HG03280 (cell line): ENCODE data around the gene AP1AR.
"Not testable (repeated sequence)": the region's sequence is repeated elsewhere in the genome, so short reads cannot be mapped to it uniquely, and the experiment has no call there.

Experiments used
- ATAC-seq: cut with Tn5 transposase; IDR thresholded peaks from one replicate; pipeline ENCODE4 v1.9.1; 2021; ENCODE audit warnings: mild to moderate bottlenecking, moderate library complexity; ENCODE audit not compliant: unreplicated experiment

Gene AP1AR

DNA sequence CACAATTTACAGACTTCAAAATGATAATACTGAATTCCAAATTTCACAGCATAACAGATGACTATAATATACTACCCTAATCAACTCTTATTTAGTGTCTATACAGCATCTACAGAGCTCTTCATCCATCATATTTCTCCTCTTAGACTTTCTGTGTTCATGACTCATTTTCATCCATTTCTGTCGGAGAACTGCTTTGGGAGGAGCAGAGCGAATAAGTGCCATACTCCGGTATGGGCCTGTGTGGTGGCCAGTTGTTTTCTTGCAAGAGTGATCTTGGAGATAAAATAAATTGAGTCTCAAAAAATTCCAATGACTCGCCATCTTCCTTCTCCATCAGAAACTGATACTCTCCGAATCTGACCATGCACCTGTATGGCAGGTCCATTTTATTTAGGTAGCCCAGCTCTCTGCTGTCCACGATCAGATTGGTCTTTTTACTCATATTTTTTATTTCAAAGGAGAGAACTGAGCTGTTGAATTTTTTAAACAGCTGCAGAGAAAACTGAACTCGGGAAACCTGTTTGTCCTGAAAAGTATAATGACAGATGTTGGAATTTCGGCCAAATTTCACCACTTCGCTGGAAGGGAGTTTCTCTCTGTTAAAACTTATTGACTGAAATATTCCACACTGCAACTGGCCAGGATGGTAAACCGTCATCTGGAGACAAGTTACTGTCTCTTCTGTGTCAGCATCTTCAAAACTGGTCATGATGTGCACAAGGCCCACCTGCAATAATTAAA lies 46.3 kb downstream of the AP1AR start:
- ATAC-seq, result no peak

DNA sequence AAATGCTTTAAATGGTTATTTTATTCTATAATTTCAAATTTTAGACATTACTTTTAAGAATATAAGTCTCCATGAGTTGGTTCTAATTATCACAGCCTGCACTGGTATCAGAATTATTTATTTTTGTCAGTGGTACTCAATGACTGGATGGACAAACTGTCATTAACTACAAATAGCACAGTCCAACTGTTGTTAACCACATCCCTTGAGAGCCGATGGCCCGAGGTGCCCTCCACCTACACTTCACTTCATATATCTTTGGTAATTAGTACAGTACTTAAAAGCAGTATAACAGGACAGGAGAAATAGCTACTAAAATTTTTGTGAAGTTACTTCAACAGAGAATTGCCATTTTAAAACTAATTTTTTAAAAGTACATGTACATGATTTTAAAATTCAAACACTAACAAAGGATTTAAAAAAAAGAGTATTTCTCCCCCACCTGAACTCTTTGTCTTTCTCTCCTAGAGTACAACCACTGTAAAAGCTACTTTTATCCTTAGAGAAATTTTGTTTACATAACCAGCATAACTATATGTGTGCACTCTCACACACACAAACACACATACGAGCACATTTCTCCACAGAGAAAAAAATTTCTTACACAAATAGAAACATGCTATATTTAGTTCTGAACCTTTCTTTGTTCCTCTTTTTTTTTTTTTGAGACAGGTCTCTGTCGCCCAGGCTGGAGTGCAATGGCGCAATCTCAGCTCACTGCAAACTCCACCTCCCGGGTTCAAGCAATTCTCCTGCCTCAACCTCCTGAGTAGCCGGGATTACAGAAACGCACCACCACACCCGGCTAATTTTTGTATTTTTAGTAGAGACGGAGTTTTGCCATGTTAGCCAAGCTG lies 47.7 kb downstream of the AP1AR start:
- ATAC-seq, result peak; percentile 65

DNA sequence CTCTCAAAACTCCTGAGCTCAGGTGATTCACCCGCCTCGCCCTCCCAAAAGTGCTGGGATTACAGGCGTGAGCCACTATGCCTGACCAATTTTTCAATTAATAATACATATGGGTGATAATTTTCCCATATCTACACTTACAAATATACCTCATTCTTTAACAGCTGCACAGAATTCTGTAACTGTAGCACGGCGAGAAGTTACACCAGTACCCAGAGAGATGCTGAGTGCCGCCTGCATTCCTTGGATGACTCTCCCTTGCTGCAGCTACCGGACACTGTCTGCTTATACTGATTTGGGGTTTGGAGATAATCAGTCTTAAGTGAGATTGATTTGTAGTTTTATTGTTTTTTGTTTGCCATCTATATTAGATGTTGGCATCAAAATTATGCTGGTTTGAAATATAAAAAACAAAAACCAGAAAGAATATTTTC lies 48.3 kb downstream of the AP1AR start:
- ATAC-seq, result peak; percentile 25

DNA sequence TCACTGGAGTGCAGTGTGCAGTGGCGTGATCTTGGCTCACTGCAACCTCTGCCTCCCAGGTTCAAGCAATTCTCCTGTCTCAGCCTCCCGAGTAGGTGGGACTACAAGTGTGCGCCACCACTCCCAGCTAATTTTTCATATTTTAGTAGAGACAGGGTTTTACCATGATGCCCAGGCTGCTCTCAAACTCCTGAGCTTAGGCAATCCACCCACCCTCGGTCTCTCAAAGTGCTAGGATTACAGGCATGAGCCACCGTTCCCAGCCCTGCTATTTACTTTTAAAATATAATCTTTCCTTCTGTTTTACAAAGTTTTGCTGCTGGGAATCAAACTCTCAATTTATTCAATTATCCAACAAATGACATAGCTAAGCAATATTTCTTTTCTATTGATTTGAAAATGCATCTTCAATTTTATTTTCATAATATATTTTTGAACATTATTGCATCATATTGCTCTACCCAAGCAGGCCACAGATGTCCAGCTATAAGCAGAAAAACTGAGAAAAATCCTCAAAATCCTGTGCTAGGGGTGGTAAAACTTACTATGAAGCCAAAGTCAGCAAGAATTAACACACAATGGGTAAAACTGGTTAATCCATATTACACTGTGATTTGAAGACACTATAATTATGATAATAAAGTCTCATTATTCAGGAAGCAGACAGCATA lies 48.9 kb downstream of the AP1AR start:
- ATAC-seq, result no peak

DNA sequence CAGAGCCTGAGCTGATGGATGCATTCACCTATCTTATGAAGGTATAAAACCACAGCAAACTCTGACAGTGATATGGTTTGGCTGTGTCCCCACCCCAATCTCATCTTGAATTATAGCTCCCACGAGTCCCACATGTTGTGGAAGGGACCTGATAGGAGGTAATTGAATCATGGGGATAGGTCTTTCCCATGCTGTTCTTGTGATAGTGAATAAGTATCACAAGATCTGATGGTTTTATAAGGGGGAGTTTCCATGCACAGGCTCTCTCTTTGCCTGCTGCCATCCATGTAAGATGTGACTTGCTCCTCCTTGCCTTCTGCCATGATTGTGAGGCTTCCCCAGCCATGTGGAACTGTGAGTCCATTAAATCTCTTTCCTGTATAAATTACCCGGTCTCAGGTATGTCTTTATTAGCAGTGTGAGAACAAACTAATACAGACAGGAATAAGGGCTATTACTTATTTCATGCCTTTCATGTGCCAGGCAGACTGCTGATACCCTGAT lies 50.4 kb downstream of the AP1AR start:
- ATAC-seq, result not testable (repeated sequence)

DNA sequence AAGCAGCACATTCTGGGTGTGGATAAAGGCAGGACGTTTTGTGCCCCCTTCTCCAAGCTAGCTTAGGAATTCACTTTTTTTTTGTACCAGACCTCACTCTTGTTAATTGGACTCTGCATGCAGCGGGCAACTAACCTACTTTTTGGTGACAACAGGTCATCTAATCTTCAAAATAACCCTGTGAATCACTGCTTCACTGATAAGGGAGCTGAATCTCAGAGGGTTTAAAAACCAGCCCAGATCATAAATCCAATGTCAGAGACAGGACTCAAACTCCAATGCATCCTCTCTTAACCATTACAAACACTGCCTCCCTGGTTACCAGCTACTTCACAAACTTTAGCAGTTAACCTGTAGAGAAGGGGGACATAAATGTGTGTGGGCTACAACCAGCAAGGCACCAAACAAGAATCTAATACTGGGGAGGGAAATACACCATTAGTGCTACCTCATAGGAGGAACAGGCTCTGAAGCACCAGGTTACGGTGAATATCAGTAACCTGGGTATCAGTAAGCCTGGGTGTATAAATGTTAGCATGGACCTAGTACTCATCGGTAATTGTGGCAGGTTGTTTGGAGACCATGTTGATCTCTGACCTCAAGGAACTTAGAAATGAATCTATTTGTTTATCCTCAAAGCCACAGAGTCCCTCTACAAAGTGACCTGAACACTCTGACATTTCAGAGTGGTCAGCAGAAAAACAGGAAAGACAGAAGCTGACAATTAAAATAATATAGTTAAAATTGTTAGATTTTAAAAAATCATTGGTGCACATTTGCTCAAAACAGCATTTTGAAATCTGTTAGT lies 51.5 kb downstream of the AP1AR start:
- no peak for ATAC-seq

DNA sequence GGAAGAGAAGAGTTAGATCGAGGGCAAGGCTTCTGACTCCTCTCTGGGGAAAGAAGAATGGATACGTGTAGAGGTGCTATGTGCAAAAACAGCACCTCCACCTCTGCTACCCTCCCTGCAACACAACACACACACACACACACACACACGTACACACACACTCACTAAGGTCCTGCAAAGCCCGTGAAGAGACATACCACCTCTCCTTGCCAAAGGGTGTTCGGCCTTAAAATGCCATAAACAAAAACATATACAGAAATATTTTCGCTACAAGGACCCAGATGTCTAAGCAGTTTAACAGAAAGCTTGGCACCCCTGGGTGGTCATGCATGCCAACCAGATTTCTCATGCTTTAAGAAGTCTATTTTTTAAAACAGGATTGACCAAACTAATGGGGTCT lies 52.6 kb downstream of the AP1AR start:
- no peak for ATAC-seq

DNA sequence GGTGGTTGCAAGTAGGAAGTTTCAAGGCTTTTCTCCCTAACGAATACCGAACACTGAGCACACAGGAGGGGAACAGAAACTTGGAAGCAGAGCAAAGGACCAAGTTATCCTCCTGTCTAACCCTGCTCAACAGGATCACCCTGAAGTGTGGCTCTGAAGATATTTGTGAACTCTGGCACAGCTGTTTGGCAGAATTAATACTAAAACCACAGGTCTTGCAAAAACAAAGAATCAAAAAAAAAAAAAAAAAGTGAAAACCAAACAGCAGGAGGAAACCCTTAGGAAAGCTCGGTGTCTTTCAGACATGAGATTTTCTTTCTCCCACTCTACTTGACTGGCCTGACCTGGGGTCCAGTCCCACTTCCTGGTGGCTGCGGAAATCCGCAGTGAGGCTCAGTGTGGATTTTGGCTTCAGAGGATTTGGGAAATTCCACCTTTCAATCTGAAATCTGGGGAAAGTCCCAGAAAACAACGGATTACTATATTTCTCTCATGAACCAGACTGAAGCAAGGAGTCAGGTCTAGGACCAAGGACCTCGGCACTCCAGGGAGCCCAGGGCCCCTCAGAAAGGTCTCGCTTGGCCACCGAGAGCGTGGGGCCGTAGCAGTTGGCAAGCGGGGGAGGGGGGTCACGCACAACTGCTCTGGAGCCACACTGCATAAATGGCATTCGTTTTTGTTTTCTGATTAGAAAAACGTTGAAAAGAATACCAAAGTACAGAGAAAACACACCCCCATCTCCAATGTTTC lies 53.2 kb downstream of the AP1AR start:
- no peak for ATAC-seq

DNA sequence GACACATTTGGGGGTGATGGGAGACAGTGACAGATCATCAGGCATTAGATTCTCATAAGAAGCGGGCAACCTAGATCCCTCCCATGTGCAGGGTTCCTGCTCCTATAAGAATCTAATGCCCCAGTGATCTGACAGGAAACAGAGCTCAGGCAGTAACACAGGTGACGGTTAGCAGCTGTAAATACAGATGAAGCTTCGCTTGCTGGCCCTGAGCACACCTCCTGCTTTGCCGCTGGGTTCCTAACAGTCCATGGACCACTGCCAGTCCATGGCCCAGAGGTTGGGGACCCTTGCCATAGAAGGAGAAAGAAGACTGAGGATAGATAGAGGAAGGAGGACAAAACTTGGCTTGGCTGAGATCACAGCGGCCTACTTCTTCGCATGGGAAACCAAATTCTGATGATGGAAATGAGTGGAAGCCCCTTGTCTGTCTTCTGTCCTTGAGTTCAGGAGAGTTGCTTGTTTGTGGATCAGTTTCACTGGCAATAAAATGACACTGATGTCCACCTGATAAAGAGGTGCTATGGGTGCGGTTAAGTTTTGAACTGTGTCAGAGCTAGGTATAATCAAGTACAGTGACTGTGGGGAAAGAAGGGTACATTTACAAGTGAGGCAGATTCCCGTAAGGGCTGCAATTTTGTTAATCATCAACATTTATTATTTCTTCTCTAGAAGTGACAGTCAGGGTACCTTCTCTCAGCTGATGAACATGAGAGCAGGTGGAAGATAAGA lies 55.8 kb downstream of the AP1AR start:
- peak; percentile 23 for ATAC-seq

DNA sequence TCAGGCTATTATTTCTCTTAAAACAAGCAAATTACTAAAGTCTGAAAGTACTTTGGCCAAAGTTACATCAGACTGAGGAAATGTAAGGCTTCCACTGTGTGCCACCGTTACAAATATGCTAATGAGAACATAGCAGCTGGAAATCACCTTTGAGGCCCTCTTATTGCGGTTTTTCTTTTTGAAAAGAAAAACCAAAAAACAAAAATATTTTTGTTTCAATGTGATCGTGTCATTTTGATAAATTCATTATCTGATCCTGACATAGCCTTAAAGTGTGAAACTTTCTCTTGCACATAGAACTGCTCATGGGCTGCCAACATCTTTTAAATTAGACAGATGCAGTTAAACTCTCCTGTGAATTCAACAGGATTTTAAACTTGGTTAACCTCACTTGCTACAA lies 56.9 kb downstream of the AP1AR start:
- peak; percentile 35 for ATAC-seq

DNA sequence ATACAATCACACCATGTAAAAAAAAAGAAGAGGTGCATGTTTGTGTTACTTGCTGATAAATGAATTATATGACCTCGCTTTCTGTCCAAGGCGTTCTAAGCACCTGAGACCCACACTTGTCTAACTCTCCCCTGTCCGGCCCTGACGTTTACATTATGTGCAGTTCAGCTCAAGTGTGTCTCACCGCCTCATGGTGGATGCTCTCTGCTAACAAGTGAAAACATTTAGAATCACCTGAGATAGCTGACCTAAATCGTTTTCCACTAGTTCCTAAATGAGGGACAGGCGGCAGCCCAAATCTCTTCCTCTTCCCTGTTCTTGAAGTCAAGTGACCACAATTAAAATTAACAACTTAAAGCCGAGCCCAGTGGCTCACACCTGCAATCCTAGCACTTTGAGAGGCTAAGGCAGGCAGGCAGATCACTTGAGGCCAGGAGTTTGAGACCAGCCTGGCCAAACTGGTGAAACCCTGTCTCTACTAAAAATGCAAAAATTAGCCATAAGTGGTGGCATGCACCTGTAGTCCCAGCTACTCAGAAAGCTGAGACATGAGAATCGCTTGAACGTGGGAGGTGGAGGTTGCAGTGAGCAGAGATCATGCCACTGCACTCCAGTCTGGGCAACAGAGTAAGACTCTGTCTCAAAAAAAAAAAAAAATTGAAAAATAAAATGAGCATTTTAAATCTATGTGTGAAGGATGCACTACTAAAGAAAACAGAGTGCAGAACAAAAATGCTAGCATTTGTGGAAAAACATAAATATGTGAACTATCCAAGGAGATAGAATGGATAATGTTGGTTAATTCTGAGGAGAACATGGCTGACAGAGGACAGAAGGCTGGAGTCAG lies 58.0 kb downstream of the AP1AR start:
- no peak for ATAC-seq

DNA sequence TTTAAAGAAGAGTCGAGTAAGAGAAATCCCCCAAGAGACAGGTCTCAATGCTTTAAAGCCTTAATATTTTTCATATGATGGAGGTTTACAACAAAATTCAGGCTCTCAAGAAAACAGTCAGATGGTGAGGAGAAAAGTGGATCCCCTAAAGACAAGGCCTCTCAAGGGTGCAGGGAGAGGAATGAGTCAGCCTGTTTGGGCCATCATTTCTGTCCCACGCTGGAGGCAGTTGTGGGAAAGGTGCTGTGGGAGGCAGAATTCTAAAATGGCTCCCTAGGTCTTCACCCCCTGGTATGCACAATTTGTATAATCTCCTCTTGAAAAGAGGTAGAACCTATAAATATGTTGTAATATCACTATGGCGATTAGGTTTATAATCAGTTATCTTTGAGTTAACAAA lies 58.8 kb downstream of the AP1AR start:
- no peak for ATAC-seq

DNA sequence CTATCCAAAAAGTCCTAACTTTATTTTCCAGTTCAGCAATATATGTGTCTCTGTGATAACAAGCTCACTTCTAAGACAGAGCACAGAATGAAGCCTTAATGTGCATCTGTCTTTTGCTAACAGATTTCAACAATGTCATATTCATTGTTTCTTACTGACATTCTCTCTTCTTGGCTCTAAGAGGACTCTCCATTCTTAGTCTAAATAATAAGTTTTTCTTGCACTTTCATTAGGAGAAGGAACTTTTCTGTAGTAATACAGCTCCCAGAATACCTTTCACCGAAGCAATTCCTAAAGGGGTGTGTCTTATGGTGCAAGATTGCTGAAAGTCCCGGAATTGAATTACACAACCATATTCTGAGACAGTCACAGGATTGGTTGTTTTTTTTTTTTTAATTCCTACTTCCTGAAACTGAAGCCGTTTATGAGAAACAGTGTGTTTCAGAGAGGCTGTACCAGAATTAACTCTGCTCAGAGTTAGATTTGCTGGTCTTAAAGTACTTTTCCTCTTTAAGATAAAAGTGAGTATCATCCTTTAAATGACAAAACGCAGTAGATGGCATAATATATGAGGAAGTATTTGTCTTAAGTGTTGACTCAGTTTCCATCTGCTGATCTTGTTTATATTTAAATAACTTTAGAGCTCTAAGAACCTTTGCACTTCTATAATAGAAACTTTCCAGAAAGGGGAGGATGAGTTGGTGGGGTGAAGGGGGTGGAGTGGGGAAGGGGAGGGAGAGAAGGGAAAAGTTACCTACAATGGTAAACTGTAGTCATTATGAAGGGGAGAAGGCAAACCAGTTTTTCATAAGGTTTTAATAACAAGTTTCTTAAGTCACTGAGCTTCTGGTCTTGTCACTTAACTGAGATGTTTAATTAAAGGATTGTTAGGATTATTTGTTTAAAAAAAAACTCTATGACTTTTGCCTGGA lies 65.6 kb downstream of the AP1AR start, which contains the start of gene ALPK1:
TSS of gene ALPK1 (plus strand) at position 421 of the 932 bp plus-strand sequence.
- peak; percentile 73 for ATAC-seq

DNA sequence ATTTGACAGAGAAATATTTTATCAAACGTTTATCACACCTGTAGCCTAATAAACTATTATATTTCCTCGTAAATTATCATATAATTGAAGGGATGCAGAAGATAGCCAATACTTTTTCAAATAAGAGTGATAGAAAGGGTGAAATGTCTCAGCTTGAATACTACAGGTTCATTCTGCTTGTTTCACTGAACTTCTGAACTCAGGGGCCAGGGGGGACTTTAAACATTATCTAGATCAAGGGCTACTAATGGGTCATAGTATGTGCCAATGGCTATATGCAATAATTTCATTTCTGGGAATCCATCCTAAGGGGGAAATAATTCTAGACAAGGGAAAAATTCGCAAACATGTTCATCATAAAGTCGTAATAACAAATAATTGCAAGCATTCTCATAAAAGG lies 68.1 kb downstream of the AP1AR start:
- no peak for ATAC-seq

DNA sequence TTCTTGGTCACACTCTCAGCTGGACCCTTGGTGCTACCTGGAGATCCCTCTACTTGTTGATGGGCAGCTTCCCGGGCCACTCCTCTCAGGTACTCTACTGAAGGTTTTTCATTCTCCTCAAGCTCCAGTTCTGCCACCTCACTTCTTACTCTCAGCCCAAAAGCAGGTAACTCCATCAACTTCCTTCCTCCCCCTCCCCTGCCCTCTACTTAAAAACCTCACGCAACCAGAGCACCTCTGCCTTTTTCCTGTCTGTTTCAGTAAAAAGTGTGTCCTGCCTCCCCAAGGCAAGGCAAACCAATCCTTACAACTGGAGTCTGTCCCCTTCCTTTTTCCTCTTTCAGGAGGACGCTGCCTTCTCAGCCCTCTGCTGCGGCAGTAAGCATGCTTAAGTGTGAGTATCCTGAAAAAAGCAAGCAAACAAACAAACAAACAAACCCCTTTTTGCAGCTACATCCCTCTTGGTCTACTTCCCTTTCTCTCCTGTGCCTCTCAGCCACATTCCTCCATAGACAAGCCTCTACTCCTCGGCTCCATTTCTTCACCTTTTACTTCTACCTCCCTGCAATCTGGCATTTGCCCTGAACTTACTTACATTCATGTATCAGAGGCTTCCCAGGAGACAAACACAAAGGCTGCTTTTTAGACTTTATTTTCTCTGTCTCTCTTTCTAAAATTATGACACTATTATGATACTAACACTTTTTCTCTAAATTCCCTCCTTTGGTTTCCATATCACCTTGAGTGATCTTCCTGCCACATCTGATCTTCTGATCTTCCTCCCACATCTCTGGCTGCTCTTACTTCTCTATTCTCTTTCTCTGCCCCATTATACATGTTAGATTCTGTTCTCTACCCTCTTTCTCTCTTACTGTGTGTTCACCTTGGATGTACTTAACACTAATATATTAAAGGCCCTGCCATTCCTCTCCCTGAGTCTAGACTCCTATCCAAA lies 71.0 kb downstream of the AP1AR start:
- ATAC-seq, result no peak

DNA sequence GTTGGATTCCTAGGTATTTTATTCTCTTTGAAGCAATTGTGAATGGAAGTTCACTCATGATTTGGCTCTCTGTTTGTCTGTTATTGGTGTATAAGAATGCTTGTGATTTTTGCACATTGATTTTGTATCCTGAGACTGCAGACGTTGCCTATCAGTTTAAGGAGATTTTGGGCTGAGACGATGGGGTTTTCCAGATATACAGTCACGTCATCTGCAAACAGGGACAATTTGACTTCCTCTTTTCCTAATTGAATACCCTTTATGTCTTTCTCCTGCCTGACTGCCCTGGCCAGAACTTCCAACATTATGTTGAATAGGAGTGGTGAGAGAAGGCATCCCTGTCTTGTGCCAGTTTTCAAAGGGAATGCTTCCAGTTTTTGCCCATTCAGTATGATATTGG lies 73.9 kb downstream of the AP1AR start:
- not testable (repeated sequence) for ATAC-seq
